Measurements from ENCODE around the gene PRKG1.
"Not testable (repeated sequence)": the region's sequence is repeated elsewhere in the genome, so short reads cannot be mapped to it uniquely, and the experiment has no call there.

PRKG1 gene

DNA sequence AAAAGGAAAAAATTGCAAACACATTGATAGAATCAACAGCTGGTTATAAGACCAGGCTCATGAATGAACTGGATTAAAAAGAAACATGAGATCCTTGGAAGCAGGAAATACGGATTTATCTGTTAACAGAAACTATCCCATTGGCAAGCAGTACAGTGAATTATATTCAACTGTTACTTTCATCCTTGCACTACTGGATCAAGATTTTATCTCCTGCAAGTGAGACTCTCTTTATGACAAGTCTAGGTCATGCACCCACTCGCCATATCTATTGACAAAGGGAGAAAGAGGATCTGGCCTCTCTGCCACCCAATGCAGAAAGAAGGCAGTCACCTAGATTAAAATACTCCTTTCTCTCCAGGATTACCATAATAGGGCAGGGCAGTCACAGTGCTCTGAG is 583.7 kb downstream of the PRKG1 start:
- DNase-seq (ENCODE audit: low spot score), result no peak

DNA sequence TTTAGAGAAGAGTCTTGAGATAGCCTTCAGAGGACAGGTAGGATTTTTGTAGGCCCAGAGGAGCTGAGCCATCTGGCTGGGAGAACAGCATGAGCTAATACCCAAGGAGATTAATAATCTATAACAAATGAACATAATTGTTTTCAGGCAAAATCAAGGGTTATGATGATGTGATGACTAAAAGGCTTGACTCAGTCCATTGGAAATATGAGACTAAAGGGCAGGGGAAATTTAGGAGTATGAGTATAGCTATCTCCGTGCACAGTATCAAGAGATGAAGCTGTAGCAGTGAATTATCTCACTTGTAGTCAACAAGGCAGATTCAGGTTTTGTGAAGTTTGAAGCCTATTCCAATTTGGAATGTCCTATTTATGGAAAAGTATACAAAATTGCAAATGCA is 585.1 kb downstream of the PRKG1 start:
- no peak for DNase-seq (ENCODE audit: low spot score)

DNA sequence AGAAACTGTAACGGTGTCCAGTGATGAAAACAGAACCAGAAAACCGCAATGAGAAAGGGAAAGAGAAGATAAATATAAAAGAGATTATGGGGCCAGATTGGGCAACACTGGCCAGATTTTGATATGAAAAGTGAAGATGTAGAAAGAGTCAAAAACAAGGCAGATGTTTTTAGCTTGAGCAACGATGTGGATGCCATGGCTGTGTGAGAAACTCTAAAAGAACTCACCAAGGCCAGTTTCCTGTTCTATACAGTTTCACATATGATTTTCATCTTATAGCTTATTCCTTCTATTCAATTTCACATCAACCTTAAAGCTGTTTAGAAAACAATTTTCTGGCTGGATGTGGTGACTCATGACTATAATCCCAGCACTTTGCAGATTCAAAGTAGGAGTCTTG is 588.8 kb downstream of the PRKG1 start:
- no peak for DNase-seq (ENCODE audit: low spot score)

DNA sequence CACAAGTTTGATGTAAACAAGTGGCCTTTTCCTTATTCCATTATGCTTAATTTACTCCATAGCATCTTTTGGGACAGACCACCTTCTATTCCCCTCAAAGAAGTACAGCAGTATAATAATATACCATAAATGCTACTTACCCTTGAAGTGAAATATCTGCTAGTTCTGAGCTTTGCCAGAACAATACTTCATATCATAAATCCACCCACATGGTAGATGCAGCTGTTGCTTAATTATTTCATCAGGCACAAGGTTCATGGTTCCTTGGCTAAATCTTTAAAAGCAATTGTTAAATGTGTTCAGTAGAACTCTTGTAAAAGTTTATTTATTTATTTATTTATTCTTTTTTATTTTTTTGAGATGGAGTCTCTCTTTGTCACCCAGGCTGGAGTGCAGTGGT is 592.2 kb downstream of the PRKG1 start:
- DNase-seq (ENCODE audit: low spot score), result no peak

DNA sequence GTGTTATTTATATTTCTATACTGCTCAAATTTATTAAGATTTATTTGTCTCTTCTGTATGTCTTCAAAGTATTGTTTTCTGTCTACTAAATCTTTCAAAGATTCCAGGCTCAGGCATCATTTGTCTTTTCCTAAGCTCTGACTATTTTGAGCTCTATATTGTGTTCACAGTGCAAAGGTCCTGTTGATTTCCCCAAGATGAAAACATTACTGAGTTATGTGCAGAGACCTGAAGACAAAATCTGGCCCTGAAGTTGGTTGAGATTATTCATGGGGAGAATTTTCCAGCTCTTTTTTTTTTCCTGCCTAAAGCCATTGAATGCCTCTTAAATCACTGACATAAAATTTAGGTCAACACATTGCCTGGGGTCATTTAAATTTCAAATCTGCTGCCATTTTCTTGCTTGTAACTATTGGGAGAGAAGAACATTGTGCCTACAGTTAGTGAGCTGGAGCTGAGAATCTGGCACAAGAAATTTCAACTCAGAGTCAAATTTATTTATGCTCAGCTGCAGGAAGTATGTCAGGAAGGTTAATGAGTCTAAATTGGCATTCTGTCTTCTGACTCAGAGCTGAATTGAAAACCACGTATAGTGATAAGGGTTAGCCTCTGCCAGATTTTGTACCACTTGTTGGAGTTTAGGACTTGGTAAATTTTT is 593.5 kb downstream of the PRKG1 start:
- no peak for DNase-seq (ENCODE audit: low spot score)

DNA sequence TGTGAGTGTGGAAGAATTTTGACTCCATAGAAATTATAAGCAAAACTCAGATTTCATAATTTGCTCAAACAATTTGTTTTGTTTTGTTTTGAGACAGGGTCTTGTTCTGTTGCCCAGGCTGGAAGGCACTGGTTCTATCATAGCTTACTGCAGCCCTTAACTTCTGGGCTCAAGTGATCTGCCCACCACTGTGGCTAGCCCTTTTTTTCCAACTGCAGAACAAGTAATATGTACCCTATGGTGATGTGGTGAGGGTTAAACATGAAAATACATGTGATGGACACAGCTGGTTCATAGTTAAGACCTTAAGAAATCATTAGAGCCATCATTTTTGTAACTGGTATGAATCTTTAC is 594.0 kb downstream of the PRKG1 start:
- no peak for DNase-seq (ENCODE audit: low spot score)

DNA sequence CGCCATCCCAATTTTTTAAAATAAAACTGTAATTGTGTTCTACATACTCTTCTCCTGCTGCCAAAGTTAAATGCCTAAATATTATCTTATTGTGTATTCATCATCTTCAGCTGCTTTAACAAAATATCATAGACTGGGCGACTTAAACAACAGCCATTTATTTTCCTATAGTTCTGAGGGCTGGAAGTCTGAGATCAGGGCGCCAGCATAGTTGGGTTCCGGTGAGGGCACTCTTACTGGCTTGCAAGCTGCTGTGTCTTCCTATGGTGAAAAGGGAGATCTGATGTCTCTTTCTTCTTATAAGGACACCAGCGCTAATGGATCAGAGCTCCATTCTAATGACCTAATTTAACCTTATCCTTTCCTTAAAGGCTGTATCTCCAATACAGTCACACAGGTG is 594.8 kb downstream of the PRKG1 start:
- no peak for DNase-seq (ENCODE audit: low spot score)

DNA sequence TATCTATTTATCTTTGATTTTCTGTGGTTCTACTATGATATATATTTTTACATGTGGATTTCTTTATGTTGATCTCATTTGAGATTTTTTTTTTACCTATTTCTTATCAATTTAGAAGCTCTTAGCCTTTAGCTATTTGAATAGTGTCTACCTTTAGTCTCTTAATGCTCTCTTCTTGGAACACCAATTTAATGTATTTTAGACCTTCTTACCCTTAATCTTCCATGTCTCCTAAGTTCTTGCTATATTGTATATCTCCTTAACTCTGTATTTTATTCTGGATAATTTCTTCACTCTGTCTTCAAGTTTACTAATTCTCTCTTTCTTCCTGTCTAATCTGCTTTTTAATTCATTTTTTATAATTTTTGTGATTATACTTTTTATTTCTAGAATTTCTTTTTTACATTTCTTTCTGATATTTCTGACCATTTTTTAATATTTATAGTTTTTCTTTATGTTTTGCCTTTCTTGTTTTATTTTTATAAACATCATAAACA is 597.8 kb downstream of the PRKG1 start:
- no peak for DNase-seq (ENCODE audit: low spot score)

DNA sequence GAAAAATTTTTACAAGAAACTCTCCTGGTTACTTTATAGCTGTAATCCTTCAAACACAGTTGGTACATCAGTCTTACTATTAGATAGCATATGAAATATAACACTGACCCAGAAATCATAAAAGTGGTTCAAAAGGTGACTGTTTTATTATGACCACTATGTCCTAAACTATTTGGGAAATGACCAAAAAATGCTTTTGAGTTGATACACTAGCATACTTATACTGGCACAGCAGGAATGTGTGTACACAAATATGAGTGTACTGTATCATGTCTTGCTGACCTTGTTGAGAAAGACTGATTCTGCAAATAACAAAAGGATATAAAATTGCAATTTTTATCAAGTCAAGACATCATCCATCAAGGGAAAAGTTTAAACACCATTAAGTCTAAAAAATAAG is 600.8 kb downstream of the PRKG1 start:
- no peak for DNase-seq (ENCODE audit: low spot score)

DNA sequence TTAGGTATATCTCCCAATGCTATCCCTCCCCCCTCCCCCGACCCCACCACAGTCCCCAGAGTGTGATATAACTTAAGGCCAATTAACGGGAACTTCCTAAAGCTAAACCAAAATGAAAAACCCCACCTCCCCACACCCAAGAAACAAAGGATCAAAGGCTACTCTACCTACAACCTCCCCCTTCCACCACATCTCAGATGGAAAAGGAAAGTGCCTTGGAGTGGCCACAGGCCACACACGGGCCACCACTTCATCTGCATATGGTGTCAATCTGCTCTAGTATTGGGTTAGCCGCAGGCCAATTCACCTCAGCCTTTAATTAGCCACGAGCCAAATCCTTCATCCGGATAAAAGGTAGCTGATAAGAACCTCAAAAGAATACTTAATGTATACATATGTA is 605.6 kb downstream of the PRKG1 start:
- no peak for DNase-seq (ENCODE audit: low spot score)

DNA sequence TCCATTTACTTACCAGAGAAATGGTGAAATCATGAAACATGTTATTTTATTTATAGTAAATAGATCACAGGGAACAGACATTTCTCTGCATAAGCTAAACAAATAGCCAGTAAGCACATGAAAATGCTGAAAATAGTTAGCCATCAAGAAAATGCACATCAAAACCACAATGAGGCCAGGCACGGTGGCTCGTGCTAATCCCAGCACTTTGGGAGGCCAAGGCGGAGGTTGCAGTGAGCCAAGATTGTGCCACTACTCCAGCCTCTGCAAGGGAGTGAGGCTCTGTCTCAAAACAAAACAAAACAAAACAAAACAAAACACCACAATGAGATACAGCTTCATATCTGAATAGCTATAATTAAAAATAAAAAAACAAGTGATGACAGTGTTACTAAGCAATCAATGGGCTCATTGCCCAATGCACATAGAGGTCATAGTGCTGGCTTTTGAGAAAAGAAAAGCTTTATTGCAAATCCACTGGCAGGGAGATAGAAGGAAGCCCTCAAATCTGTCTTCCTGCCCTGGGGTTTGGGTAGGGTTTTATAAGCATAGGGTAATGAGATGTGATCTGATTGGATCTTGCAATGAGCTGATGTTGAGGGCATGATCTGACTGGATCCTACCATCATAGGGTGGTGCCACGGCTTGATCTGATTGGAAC is 608.9 kb downstream of the PRKG1 start:
- no peak for DNase-seq (ENCODE audit: low spot score)

DNA sequence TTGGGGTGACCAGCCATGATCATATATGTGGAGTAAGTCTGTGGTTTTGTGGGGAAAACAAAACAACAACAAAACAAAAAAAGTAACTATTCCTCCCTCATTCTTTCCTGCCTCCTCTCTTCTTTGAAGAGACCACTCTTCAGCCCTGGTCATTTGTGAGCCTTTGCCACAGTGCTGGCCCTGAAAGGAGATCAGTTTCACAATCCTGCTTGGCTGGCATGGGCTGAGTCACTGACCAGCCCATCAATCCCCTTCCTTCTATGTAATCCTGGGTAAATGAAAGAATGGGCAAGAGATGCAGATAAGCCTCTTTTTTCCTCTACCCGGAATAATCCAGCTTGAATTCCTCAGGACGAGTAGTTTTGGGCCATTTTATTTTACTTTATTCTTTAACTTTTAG is 611.5 kb downstream of the PRKG1 start:
- no peak for DNase-seq (ENCODE audit: low spot score)

DNA sequence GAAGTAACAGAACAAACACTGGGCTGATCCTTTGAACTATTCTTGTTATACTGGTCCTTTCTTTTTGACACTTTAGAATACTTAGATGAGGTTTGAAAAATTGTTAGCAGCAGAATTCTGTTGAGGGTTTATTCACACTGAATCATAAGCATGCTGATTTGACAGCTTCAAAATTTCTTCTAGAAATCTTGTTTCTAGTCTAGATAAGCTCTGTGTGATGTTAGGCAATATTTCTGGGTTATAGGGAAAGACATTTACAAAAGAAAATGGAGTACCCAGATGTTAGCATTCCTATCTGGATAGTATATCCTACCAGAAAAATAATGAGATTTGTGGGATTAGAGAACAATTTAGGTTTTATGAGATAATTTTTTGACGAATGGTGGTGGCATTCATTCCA is 613.0 kb downstream of the PRKG1 start:
- DNase-seq (ENCODE audit: low spot score), result no peak

DNA sequence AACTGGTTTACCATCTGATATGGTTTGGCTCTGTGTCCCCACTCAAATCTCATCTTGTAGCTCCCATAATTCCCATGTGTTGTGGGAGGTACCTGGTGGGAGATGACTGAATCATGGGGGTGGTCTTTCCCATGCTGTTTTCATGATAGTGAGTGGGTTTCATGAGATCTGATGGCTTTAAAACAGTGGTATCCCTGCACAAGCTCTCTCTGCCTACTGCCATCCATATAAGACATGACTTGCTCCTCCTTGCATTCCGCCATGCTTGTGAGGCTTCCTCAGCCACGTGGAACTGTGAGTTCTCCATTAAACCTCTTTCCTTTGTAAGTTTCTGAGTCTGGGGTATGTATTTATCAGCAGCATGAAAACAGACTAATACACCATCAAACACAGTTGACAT is 614.5 kb downstream of the PRKG1 start:
- not testable (repeated sequence) for DNase-seq (ENCODE audit: low spot score)

DNA sequence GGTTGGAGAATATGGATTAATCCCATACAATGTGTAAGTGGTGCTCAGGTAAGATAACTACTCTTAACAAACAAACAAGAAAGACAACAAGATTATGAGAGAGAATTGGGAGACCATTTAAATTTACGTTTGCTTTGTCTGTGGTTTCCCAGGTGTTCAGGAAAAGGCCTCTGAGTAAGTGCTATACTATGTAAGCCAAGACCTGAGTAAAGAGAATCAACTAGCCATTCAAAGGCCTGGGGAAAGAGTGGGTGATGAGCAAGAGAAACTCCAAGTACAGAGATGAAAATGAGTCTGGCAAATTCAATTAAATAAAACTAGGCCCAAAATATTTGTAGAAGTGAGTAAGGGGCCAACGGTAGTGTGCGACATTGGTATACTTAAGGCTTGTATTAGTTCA is 615.2 kb downstream of the PRKG1 start:
- DNase-seq (ENCODE audit: low spot score), result no peak

DNA sequence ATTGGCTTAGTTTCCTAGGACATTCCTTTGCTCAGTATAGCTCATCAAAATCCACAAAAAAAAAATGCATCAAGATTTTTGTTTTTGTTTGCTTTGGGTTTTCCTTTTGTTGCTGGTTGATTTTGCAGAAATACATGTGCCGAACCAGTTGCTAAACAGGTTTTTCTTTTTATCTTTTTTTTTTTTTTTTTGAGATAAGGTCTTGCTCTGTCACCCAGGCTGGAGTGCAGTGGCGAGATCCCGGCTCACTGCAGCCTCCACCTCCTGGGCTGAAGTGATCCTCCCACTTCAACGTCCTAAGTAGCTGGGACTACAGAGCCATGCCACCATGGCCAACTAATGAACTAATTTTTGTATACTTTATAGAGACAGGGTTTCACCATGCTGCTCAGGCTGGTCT is 616.8 kb downstream of the PRKG1 start:
- DNase-seq (ENCODE audit: low spot score), result no peak

DNA sequence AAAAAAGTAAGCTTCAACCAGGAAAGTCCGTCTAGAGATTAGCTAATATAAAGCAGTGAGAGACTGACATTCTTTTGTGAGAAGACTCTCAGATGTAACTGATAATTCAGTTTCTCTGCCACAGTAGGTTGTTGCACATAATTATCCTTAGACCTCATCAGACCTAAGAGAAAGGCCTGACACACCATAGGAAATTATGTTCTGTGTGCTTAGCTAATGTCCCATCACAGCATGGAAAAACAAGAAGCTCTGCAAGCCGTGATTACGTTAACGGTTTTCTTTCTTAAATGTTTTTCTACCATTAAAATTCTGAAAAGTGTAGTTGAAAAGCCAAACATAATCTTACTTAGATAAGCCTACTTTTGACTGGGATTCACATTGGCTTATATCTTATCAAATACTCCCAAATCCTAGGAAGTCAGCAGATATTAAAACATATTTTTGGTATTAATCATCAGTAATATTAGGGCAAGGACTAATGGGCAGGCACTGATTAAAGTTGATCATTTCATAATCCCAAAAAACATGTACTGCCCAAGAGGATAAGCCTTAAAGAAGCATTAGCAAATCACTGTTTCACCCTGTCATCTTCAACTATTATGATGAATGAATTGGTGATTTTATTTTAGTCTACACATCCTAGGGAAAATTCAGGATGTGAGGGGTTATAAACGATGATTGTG is 619.9 kb downstream of the PRKG1 start:
- no peak for DNase-seq (ENCODE audit: low spot score)

DNA sequence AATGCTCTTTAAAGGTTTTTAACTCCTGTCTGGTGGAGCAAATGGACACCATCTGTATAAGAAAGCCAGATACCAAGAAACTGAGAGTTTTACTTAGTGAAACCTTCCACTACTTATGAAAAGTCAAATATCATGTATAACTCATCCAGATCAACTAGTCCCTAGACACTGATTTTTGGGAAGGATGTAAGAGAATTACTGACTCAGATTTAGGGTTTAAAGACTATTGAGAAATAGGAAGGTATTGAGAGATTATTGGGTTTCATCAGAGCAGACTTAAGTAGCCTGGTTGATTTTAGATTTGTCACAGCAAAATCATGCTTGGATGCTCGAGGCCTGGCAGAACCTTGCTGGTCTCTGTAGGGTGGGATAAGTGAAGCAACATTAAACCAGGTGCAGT is 622.0 kb downstream of the PRKG1 start:
- no peak for DNase-seq (ENCODE audit: low spot score)

DNA sequence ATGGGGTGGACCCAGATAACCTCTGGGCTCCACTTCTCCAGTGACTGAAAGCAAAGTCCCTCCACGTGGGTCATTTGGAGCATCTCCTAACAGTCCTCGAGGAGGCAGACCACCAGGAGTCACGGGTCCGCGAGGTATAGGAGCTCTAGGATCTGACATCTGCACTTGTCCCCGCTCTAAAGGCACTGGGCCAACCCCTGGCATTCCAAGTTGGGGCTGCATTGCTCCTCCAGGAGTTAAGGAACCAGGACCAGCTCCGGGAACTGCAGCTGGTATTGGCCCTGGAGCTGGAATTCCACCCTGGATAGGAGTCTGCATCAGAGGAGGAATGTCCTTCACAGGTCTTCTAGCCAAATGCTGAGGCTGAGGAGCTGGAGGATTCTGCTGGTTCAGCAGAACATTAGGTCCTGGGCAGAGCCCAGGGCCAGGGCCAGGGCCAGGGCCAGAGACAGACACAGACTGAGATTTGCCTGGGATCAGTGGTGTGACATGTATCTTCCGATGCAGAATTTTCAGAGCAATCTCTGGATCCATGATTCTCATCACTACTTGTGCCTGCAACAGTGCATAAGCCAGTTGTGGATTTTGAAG is 624.3 kb downstream of the PRKG1 start:
- no peak for DNase-seq (ENCODE audit: low spot score)

DNA sequence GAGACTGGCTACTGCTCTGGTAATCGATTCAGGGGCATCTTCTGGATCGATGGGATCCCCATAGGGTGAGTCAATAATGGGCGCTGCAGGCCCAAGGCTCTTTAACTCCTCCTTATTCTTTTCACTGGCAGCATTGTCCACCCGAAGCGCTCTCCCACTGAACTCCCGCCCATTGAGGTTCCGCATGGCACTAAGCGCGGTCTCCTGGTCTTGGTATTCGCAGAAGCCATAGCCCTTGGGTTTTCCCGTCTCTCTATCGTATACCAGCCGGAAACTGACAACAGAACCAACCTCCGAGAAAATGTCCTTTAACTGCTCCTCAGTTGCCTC is 624.8 kb downstream of the PRKG1 start:
- no peak for DNase-seq (ENCODE audit: low spot score)

DNA sequence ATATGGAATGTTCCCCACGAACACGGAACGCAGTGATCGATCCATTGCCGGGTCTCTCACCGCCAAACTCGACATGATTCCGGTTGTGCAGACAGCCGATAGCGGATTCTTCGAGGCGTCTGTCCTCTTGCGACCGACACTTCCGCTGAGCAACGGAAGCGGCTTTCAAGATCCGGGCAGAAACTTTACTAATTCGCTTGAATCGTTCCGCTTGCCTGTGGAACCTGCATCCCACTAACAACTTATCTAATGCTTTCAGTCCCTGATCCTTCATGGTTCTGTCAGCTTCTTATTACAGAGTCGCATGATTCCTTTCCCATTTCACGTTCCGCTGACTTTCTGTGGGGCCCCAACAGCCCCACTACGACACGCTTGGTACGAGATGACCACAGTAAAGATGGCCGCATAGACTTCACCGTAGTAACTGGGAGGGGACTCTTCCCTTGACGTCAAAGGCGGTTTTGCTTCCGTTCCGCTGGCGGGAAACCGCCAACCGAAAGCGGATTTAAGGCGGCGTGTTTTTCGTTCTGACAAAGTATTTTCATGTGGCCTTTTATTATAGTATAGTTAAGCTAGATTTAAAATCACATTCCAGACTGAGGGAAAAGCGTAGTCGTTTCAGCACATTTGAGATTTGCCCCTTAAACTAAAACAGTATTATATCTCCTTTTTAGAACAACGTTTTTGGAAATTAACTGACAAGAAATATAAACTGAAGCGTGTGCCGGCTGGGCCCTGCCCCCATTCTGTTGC is 625.4 kb downstream of the PRKG1 start, which contains the start of gene CSTF2T:
CSTF2T (minus strand) TSS at position 121 of the 753 bp plus-strand sequence; CDS start at position 75, 46 bp downstream.
- DNase-seq (ENCODE audit: low spot score), result peak; percentile 89

DNA sequence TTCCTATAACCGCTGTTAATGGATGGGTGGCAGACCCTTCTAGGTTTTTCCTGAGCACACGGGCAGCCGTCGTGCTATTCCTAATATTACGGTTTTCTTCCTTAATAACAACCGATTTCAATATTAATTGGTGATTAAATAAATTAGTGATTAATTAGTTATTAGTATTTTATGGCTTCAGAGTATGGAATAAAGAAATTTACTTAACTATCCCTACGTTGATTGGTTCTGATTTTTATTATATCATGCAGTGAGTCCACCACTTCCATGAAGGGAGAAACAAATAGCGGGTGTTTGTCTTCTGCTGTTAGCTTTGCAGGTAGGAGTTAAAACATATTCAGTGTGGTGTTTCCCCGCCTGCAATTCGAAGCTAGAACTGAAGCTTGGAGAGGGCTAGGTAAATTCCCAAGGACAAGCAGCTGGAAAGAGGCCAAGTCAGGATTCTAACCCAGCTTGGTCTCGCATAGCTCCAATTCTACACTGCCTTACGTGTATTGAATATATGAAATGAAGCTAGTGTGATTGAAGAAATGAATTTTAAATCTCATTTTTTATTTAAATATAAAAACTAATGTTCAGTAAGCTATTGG is 626.0 kb downstream of the PRKG1 start:
- no peak for DNase-seq (ENCODE audit: low spot score)

Measured in ecto neural progenitor cell (in vitro differentiated cells).